Measurements from ENCODE around the gene PPAT. TPM values are rescaled to one million over a fixed set of nuclear protein-coding genes. Genes with fewer than 3 reads are reported as not detected.

The PPAT gene
- total and polyA plus RNA-seq, 2 donors (not counting 3 experiments of a cell fraction or from before 2014, with no cell fraction given): 4.3 to 25.5 TPM

DNA sequence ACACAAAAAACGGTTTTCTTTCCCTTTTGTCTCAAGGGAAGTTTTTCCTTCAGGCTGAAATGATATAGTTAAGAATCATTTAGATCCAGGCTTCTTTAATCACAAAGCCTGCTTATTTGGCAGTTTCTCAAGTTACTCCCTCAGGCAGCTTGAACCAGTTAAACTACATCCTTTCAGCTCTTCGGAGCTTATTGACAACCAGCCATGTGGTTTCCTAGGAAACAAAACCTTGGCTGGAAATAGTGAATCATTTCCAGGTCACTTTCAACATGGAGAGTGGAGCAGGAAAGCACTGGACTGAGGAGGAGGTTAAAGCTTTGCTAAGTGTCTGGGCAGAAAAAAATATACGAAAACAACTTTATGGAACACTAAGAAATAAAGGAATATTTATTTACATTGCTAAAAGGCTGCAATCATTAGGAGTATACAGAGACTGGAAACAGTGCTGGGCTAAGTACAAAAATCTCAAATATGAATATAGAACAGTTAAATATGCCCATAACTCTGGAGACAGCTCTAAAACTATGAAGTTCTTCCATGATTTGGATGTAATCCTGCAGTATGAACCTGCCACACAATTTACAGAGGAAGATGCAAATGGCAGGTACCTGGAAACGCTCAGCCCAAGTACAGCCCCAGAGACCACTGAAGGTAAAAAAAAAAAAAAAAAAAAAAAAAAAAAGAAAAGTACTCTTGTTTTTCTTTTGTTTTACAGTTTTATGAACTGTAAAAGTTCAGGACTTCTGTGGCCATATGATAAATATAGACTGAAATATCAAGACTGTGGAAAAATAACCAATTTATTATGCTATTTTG, 25.0 kb downstream of the PPAT start:
- peak overlapping the region; percentile 20 to 76 (median 26) for H3K4me3 ChIP-seq (replicated peaks in 1 of 3; ENCODE audit: insufficient read depth in 1 of 3, low read depth in 1 of 3, low read length in 3 of 3)
- H3K9me1 ChIP-seq (replicated peaks; ENCODE audit: control insufficient read depth, extremely low read depth, insufficient read depth, low read length): no peaks in the 10 kb centered on the region
- dilution Hi-C loops (cut with MboI; ENCODE audit: extremely low pct_ligation_motif_present, low sequenced_read_pairs): no loop called here
- TF ChIP-seq GATA2 (IDR thresholded peaks at IDR 0.05; ENCODE audit: insufficient read depth, insufficient read length, low read depth, low read length) (no peak), JUN (IDR thresholded peaks at IDR 0.05; ENCODE audit: borderline replicate concordance, insufficient read depth, insufficient read length, low read depth) (peak; percentile 96), MYC (IDR thresholded peaks at IDR 0.05; ENCODE audit: low read depth, low read length) (no peak), FOS (IDR thresholded peaks at IDR 0.05; ENCODE audit: borderline replicate concordance, insufficient read depth, low read length) (peak; percentile 66), POLR2AphosphoS5 (IDR thresholded peaks at IDR 0.05; ENCODE audit: insufficient read depth, low read depth, low read length) (peak; percentile 36)
- TSS peak; percentile 82 for BruUV-seq (replicated peaks)
- FAIRE-seq (peak; percentile 91), DNase-seq (ENCODE audit: low read depth, low spot score) (peak; percentile 99)
- H3K27me3 ChIP-seq (ENCODE audit: control insufficient read depth in 2 of 2, insufficient read depth in 2 of 2, low read length in 2 of 2): no peaks in the 10 kb centered on the region
- H3K4me2 ChIP-seq (ENCODE audit: insufficient read depth, low read length): peak overlapping the region; percentile 99
- intact Hi-C loops (cut with micrococcal nuclease): loop anchor here (1.0 kb wide), 5 partner anchors 23 to 461 kb away; partner anchors contain the start of genes AASDH, ARL9 and PAICS
- no peaks in the 10 kb centered on the region for H3K9me3 ChIP-seq (replicated peaks; ENCODE audit: control insufficient read depth, insufficient read depth, low read length)
- ChIA-PET CTCF (interaction anchor here (0.7 to 2.8 kb wide), 11 partner anchors 11 to 462 kb away, joined by 3 to 22 read pairs (median 3); partner anchors contain the start of genes CEP135, PAICS and PPAT), POLR2A (interaction anchor here (1.0 to 1.6 kb wide), 4 partner anchors 12 to 463 kb away, joined by 3 to 13 read pairs (median 4); partner anchors contain the start of genes AASDH, PAICS and PPAT)
- peak overlapping the region; percentile 97 for H3K27ac ChIP-seq (ENCODE audit: insufficient read depth, low read depth, low read length)
- no peaks in the 10 kb centered on the region for H4K20me1 ChIP-seq (replicated peaks; ENCODE audit: control insufficient read depth, extremely low read depth, insufficient read depth, low read length)
- peaks cover 29% of the 10 kb centered on the region for H3K4me1 ChIP-seq (ENCODE audit: control insufficient read depth, extremely low read depth, insufficient read depth, low read length)
- H3K36me3 ChIP-seq (ENCODE audit: control insufficient read depth in 2 of 2, extremely low read depth in 1 of 2, insufficient read depth in 2 of 2, low read length in 2 of 2): no peaks in the 10 kb centered on the region
- no peak overlapping the region for H2AFZ ChIP-seq (ENCODE audit: low read depth, low read length)
- peak overlapping the region; percentile 94 for H3K9ac ChIP-seq (replicated peaks; ENCODE audit: extremely low read depth, insufficient read depth, low read length)
- peaks cover 59% of the 10 kb centered on the region for H3K79me2 ChIP-seq (ENCODE audit: control insufficient read depth, insufficient read depth, low read length)
